Heart right ventricle (tissue), 16 donors: ENCODE data around the gene ZBTB22. TPM values are rescaled to one million over a fixed set of nuclear protein-coding genes. Genes with fewer than 3 reads are reported as not detected.
"Not testable (repeated sequence)": the region's sequence is repeated elsewhere in the genome, so short reads cannot be mapped to it uniquely, and the experiment has no call there.

ENCODE experiments used
- ATAC-seq, 8 donors: fragments of 200-7000 bp; cut with Tn5 transposase; one replicate each; pipeline ENCODE4 v1.9.1; 2020; ENCODE audit warnings: mild to moderate bottlenecking in 8 of 8, moderate library complexity in 8 of 8, moderate number of reproducible peaks in 1 of 8
- DNase-seq, 2 donors: peaks; one replicate each; pipeline ENCODE4 v3.0.0-alpha.2; 2020
- H3K27ac ChIP-seq, 10 donors: fragments of 200-600 bp; sonication (generic) in 2 of 10; one replicate each; pipeline versions ENCODE4 v1.5.0 to v1.8.0; 2020 to 2022; ENCODE audit warnings: mild to moderate bottlenecking in 3 of 10
- H3K27me3 ChIP-seq, 7 donors: fragments of 200-600 bp; one replicate each; pipeline ENCODE4 v1.8.0; 2021 to 2022; ENCODE audit warnings: mild to moderate bottlenecking in 2 of 7
- H3K36me3 ChIP-seq, 9 donors: fragments of 200-600 bp; sonication (generic) in 1 of 9; one replicate each; pipeline versions ENCODE4 v1.5.0 to v1.8.0; 2020 to 2022; ENCODE audit warnings: mild to moderate bottlenecking in 2 of 9
- H3K4me1 ChIP-seq, 9 donors: fragments of 200-600 bp; sonication (generic) in 1 of 9; one replicate each; pipeline versions ENCODE4 v1.5.0 to v1.8.0; 2020 to 2022; ENCODE audit warnings: mild to moderate bottlenecking in 4 of 9
- H3K4me3 ChIP-seq, 10 donors: fragments of 200-600 bp; sonication (generic) in 2 of 10; one replicate each; pipeline versions ENCODE4 v1.5.0 to v1.8.0; 2020 to 2022; ENCODE audit warnings: mild to moderate bottlenecking in 7 of 10, moderate library complexity in 2 of 10
- H3K9me3 ChIP-seq, 11 donors: fragments of 200-600 bp in 10 of 11; sonication (generic) in 2 of 11; one replicate each; pipeline versions ENCODE4 v1.5.0 to v1.8.0; 2013 to 2022; ENCODE audit warnings: mild to moderate bottlenecking in 2 of 11, control low read depth in 1 of 11, moderate library complexity in 1 of 11
- WGBS, 2 donors: extraction: QIAGEN DNeasy Blood & Tissue Kit; methylation state at CpG; one replicate each; pipeline ENCODE4 v1.1.7; 2013; ENCODE audit warnings: inconsistent platforms in 1 of 2; 5-methylcytosine and 5-hydroxymethylcytosine counted together
- intact Hi-C, 10 donors: fragments of 100-400 bp; cut with DNase I; formaldehyde crosslinking; loops; one replicate each; pipeline versions ENCODE4 v1.11.1 to v1.14.2; 2022
- polyA plus RNA-seq, 2 donors: library from polyadenylated mRNA; stranded (reverse); fragments of 200-250 nt; gene quantifications; one replicate each; pipeline ENCODE4 v1.2.3, GENCODE V29; 2013
- total RNA-seq, 10 donors: library from RNA; stranded (reverse); fragmentation: NEBNext Ultra II Directional in 3 of 10; extraction: Animal tissue kit (Norgen Biotek cat#: 25700) in 3 of 10; gene quantifications; one replicate each; pipeline versions ENCODE4 v1.2.1 to v1.2.4, GENCODE V29; 2021 to 2023
- TF ChIP-seq, protein P1 (sequence below), 9 donors: fragments of 200-600 bp; sonication (generic) in 2 of 9; IDR thresholded peaks; one replicate each; pipeline versions ENCODE4 v1.5.0 to v1.8.0; 2021 to 2022; ENCODE audit warnings: antibody characterized with exemption in 9 of 9, mild to moderate bottlenecking in 5 of 9, moderate library complexity in 1 of 9
- donor health status: Arrhythmogenic right ventricular cardiomyopathy.
- donor health status: ischemic (EF 13 %, LVEDD 7.1; RV severe dilation, severe dysfunction).
- donor health status: healthy with polysubstance abuse.
- donor health status: DM: no; HTN: yes; CAD: no.
- donor health status: DM: no; HTN: no; CAD: no.
- donor health status: ischemic (EF 25% LVEDD 6.9; RV normal size, moderate dysfunction).
- donor health status: ischemic (EF 25% LVEDD 5.7; RV mildly dilated, moderate dysfunction).
- donor health status: healthy.
- donor health status: DM: yes; HTN: yes; CAD: no.
- donor health status: Ischemic cardiomyopathy.
- donor health status: ischemic (EF 35%, LVEDD 5.7; RV mildly dilated, moderate dysfunction).
- donor health status: nonischemic (EF 11% LVEDD 7.7; RV severe dilation, severe dysfunction).
- donor health status: DM: yes; HTN: yes; CAD: no.
- donor health status: PGD.
- donor health status: ischemic (EF 29% LVEDD 5.4; RV normal size, mild dysfunction).
- donor health status: nonischemic (EF 23%, LVEDD 6.1; RV moderate dilation, normal function).

Gene ZBTB22
- total and polyA plus RNA-seq, 12 donors, result 4.7 to 19.8 (median 13.9) TPM

DNA sequence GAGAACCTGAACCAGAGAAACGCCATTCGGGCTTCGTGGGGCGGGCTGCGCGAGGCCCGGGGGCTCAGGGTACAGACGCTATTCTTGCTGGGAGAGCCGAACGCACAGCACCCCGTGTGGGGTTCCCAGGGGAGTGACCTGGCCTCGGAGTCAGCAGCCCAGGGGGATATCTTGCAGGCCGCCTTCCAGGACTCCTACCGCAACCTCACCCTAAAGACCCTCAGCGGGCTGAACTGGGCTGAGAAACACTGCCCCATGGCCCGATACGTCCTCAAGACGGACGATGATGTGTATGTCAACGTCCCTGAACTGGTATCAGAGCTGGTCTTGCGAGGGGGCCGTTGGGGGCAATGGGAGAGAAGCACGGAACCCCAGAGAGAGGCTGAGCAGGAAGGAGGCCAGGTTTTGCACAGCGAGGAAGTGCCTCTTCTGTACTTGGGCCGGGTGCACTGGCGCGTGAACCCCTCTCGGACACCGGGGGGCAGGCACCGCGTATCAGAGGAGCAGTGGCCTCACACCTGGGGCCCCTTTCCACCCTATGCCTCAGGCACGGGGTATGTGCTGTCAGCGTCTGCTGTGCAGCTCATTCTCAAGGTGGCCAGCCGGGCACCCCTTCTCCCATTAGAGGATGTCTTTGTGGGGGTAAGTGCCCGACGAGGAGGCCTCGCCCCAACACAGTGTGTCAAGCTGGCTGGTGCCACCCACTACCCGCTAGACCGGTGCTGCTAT is 39.7 kb downstream of the ZBTB22 start:
- peaks cover 7 to 63% (median 47%) of the 10 kb centered on the region in 9 donors for H3K4me1 ChIP-seq
- peaks cover 0 to 89% (median 15%) of the 10 kb centered on the region in 9 donors for H3K36me3 ChIP-seq
- H3K9me3 ChIP-seq, result no peaks in the 10 kb centered on the region
- 38 to 40% methylated on average over 39 of the region's 39 CpGs for WGBS, 2 donors
- no peaks in the 10 kb centered on the region for H3K27me3 ChIP-seq
- intact Hi-C loops, result loop anchor here in 1 of 10 donors (2.0 kb wide), 1 partner anchor 67 kb away; no protein-coding TSS in a partner anchor
- H3K4me3 ChIP-seq, result peak overlapping the region; percentile 40 to 83 (median 72)
- DNase-seq (no peak), ATAC-seq (peak in 5 of 8 donors; percentile 5 to 16 (median 8))
- TF ChIP-seq, protein P1, sequence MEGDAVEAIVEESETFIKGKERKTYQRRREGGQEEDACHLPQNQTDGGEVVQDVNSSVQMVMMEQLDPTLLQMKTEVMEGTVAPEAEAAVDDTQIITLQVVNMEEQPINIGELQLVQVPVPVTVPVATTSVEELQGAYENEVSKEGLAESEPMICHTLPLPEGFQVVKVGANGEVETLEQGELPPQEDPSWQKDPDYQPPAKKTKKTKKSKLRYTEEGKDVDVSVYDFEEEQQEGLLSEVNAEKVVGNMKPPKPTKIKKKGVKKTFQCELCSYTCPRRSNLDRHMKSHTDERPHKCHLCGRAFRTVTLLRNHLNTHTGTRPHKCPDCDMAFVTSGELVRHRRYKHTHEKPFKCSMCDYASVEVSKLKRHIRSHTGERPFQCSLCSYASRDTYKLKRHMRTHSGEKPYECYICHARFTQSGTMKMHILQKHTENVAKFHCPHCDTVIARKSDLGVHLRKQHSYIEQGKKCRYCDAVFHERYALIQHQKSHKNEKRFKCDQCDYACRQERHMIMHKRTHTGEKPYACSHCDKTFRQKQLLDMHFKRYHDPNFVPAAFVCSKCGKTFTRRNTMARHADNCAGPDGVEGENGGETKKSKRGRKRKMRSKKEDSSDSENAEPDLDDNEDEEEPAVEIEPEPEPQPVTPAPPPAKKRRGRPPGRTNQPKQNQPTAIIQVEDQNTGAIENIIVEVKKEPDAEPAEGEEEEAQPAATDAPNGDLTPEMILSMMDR (IDR thresholded peaks at IDR 0.05), result no peak
- peak overlapping the region; percentile 68 to 96 (median 92) for H3K27ac ChIP-seq

DNA sequence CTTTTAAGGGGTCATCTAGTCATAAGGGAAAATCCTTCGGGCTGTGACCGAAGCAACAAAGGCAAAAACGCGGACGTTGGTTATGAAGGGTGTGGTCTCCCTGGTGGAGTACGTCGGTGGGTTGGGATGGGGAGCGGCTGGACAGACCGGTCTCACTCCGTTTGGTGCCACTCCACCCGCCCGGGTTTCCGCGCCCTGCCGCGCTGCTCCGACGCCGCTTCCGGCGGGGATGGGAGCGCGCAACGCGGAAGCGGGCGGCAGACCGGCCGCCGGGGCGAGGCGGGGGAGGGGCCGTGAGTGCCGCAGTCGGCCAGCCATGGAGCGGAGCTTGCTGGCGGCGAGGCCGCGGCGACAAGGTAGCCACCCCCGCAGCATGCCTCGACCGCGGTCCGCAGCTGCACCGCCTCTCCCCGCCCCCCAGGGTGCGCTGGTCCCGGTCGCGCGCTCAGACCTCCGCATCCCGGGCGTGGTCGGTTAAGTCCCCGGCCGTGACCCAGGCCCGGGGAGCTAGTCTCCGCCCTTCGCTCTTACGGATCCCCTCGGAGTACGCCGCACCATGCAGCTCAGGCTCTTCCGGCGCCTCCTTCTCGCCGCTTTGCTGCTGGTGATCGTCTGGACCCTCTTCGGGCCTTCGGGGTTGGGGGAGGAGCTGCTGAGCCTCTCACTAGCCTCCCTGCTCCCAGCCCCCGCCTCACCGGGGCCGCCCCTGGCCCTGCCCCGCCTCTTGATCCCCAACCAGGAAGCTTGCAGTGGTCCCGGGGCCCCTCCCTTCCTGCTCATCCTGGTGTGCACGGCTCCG is 40.5 kb downstream of the ZBTB22 start, which contains the start of gene B3GALT4:
B3GALT4 (plus strand) TSS at position 260 of the 799 bp plus-strand sequence; CDS start at position 557, 297 bp downstream.
- peaks cover 10 to 70% (median 53%) of the 10 kb centered on the region in 9 donors for H3K4me1 ChIP-seq
- intact Hi-C loops, result no loop called here
- WGBS, 2 donors, result 1 to 2% methylated on average over 72 to 80 of the region's 80 CpGs

GRCh38 chr6:33276581-33276863 is 41.0 kb downstream of the ZBTB22 start:
- Histone ChIP-seq H3K4me1 (peaks cover 10 to 70% (median 53%) of the 10 kb centered on the region in 9 donors), H3K27ac (peak overlapping the region; percentile 68 to 96 (median 92)), H3K9me3 (no peaks in the 10 kb centered on the region), H3K4me3 (peak overlapping the region; percentile 40 to 83 (median 72)), H3K27me3 (no peaks in the 10 kb centered on the region), H3K36me3 (peaks cover 0 to 79% (median 15%) of the 10 kb centered on the region in 9 donors)
- TF ChIP-seq, protein P1 (IDR thresholded peaks at IDR 0.05), result no peak
- ATAC-seq, result no peak
- DNase-seq, result no peak
- intact Hi-C loops, result no loop called here

More for the DNA sequence above, 40.5 kb downstream of the ZBTB22 start, which contains the start of gene B3GALT4:
- H3K27ac ChIP-seq, result peak within 1 kb of the TSS; percentile 68 to 96 (median 92)
- peak; percentile 72 to 85 (median 78) for ATAC-seq
- H3K36me3 ChIP-seq, result peaks cover 0 to 84% (median 15%) of the 10 kb centered on the region in 9 donors
- H3K27me3 ChIP-seq, result no peaks in the 10 kb centered on the region
- TF ChIP-seq, protein P1 (IDR thresholded peaks at IDR 0.05), result peak; percentile 32 to 74 (median 62)
- peak; percentile 79 to 80 for DNase-seq
- H3K9me3 ChIP-seq, result no peaks in the 10 kb centered on the region
- H3K4me3 ChIP-seq, result peak within 1 kb of the TSS; percentile 40 to 83 (median 72)

GRCh38 chr6:33275795-33276580 is 41.6 kb downstream of the ZBTB22 start:
- DNase-seq, result not testable (repeated sequence)
- WGBS, 2 donors, result 83% methylated on average over 16 of the region's 16 CpGs

More at GRCh38 chr6:33275795-33276580, 41.6 kb downstream of the ZBTB22 start:
- H3K9me3 ChIP-seq, intact Hi-C loops, ATAC-seq, H3K27me3 ChIP-seq: not testable (repeated sequence)
- peaks cover 0 to 74% (median 15%) of the 10 kb centered on the region in 9 donors for H3K36me3 ChIP-seq
- H3K27ac ChIP-seq, result peak overlapping the region; percentile 68 to 96 (median 92)
- peaks cover 10 to 72% (median 56%) of the 10 kb centered on the region in 9 donors for H3K4me1 ChIP-seq
- peak overlapping the region in 9 of 10 donors; percentile 60 to 83 (median 73) for H3K4me3 ChIP-seq
